GM12801 (cell line): ENCODE results near the gene ZNF784.
A peak's percentile ranks its signal among the peaks of the same experiment; 100 is the strongest.

Experiments used
- CTCF ChIP-seq: IDR thresholded peaks from one replicate; pipeline ENCODE4 v1.5.1; 2011; ENCODE audit warnings: control low read depth; ENCODE audit not compliant: insufficient read length; ENCODE audit errors: extremely low read depth

The ZNF784 gene

GRCh38 chr19:55655648-55656040 lies 31.3 kb upstream of the ZNF784 start:
- no peak for TF ChIP-seq CTCF

GRCh38 chr19:55654868-55655647 lies 30.7 kb upstream of the ZNF784 start, which contains the start of gene U2AF2:
TSS of gene U2AF2 (plus strand) at chr19:55655035. CDS start at chr19:55655105, 70 bp downstream.
- no peak for TF ChIP-seq CTCF

- TF ChIP-seq CTCF = no peak
Measured at GRCh38 chr19:55654323-55654867, 30.0 kb upstream of the ZNF784 start.

GRCh38 chr19:55653651-55654322 lies 29.4 kb upstream of the ZNF784 start:
- peak; percentile 99 for TF ChIP-seq CTCF

- no peak for TF ChIP-seq CTCF
Measured at GRCh38 chr19:55652311-55653128, 28.2 kb upstream of the ZNF784 start.

- TF ChIP-seq CTCF = no peak
Measured at GRCh38 chr19:55651236-55651635, 26.9 kb upstream of the ZNF784 start.

- no peak for TF ChIP-seq CTCF
Measured at GRCh38 chr19:55650602-55651230, 26.4 kb upstream of the ZNF784 start.
